GM12891 (cell line): ENCODE results near the gene FTSJ3.
"Not testable (repeated sequence)": the region's sequence is repeated elsewhere in the genome, so short reads cannot be mapped to it uniquely, and the experiment has no call there.

Experiments
- POLR2AphosphoS5 ChIP-seq: IDR thresholded peaks from 2 replicates; pipeline ENCODE4 v1.6.1; 2011; ENCODE audit warnings: low read depth, low read length, control low read depth
- POU2F2 ChIP-seq: IDR thresholded peaks from 2 replicates; pipeline ENCODE4 v1.6.1; 2011; ENCODE audit warnings: low read depth, mild to moderate bottlenecking, control low read depth, low read length, moderate library complexity
- TAF1 ChIP-seq: IDR thresholded peaks from 2 replicates; pipeline ENCODE4 v1.6.1; 2011; ENCODE audit warnings: low read depth, low read length, control low read depth

DNA sequence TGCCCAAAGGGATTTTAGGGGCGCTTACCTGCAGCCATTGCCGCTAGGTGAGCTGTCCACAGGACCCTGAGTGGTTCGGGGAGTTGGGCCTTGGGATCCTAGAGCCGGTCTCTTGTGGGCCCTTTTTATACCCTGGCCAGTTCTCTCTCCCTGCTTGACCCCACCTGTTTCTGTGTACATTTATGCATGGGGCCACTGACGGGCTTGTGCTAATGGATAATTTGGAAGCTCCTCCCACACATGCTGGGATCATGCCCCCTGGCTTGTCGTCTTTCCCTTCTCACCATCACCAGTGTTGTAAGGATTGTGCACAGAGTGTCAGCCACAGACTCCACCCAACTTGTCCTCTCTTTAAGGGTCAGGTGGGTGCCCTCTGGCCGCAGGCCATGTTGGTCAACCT, 46.1 kb upstream of the FTSJ3 start, which contains the start of gene CSH2:
- not testable (repeated sequence) for TF ChIP-seq TAF1, POLR2AphosphoS5, POU2F2
